Femur (tissue), 1 donor: Measurements from ENCODE around the gene INSC.
"Not testable (repeated sequence)": the region's sequence is repeated elsewhere in the genome, so short reads cannot be mapped to it uniquely, and the experiment has no call there.

Experiments
- DNase-seq: peaks from one replicate; pipeline ENCODE4 v3.0.0-alpha.2; 2017

INSC gene

DNA sequence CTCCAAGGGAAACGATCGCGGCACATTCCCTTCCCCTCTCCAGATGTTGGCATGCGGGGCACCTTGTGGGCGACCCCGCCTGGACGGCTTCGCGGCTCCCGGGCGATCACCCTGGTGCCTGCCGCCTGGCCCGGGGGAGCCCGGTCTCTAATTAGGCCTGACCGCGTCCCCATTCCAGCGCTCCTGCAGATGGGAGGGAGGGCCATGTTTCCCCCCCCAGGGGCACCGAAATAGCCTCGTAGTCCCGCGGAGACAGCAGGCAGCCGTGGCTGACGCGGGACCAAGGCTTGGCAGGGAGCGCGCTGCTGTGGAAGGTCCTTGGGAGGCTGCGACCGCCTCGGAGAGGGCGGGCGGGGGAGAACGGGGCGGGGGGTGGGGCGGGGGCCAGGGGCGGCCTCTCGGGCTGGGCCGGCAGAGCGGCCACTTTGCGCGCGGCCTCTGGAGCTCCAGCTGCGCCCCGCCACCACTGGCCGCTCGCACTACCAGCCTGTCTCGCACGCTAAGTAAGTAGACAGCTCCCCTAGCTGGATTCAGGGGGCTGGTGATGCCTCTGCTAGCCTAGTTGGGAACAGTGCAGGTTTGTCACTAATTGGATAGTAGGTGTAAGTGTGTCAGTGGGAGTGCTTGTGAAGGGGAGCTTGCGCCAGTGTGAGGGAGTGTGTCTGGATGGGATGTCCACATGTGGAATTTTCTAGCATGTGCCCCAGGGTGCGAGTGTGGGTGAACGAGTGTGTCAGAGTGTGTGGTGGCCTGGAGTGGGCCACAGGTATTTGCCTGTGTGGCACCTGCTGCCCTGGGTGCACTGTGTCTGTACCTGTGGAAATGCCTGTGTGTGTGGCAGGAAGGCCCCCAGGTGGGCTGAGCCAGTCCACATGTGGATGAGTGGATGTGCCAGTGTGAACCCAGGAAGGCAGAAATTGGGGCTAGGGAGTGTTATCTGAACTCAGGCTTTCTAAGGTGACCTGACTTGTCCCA is at the start of gene INSC:
Gene INSC (plus strand): TSS at position 423 of the 975 bp plus-strand sequence. CDS start 34,252 bp downstream, outside the sequence.
- peak; percentile 77 for DNase-seq

- not testable (repeated sequence) for DNase-seq
These were observed 45.0 kb upstream of the INSC start for GRCh38 chr11:15069751-15070150.

DNA sequence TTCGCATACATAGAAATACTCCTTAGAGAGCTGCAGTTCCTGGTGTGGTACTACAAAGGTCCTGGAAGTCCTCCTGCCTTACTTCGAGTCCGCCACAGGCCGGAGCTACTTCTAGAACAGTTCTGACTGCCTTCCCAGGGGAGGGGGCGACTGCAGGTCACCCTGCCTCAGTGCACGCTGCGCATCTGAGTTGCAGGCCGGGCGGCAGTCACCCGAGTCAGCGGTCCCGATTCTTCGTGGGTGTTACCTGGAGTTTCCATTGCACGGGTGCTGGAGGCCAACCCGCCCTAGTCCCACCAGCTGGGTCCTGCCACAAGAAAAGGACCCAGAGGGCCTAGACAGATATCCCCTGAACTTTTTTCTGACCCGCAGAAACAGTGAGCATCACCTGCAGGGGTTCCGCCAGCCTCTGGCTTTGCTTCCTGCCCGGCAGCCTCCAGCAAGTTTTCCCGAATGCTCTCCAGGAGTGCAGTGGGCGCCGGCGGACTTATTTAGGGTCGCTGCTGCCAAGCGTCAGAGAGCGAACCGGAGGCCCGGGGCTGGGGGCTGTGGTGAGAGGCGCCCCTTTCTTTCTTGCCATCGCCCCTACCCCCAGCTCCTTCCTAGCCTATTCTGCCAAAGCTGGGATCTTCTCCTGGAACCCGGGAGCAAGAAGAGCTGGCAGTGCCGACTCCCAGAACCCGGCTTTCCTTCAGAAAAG is 43.0 kb upstream of the INSC start:
- no peak for DNase-seq

- no peak for DNase-seq
These were observed 42.1 kb upstream of the INSC start for GRCh38 chr11:15072551-15073143.

DNA sequence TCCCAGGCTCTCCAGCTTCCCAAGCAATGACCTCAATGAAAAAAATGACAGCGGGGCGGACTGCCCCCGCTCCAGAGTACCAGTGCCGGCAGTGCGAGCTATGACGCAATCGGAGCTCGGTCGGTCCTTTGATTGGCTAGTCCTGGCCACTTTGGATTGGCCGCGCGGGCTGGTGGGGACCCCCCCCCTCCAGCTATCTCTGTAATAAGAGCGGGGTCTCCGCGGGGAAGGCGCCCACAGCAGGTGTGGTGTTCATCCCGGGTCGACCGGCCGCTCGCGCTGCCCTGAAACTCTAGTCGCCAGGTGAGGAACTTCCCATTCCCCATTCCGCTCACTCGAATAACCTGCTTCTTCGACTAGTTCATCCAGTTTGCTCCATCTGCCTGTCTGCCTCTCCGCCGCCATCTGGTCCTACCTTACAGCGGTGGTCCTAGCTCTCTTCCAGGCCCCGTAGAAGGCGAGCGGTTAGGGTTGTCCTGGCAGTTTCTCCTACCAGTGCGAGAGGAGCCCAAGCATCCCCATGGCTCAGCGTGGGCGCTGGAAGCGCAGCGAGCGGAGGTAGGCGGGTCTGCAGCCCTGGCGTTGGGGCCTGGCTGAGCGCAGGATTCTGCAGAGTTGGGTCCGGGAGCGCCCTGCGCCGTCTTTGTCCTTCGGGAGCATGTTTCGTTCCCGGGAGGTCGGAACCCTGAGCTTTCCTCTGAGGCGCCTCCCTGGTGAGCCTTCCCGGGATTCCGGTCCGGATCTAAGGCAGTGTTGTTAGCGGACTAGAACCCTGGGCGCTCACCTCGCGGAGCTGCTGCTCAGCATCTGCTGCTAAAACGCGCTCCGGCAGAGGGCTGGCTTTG is 41.1 kb upstream of the INSC start, which contains the start of gene CALCB:
Gene CALCB (plus strand): TSS at position 233 of the 845 bp plus-strand sequence. CDS start 1,126 bp downstream, outside the sequence.
- no peak for DNase-seq

- peak; percentile 87 for DNase-seq
These were observed 40.2 kb upstream of the INSC start for GRCh38 chr11:15074206-15075161.

DNA sequence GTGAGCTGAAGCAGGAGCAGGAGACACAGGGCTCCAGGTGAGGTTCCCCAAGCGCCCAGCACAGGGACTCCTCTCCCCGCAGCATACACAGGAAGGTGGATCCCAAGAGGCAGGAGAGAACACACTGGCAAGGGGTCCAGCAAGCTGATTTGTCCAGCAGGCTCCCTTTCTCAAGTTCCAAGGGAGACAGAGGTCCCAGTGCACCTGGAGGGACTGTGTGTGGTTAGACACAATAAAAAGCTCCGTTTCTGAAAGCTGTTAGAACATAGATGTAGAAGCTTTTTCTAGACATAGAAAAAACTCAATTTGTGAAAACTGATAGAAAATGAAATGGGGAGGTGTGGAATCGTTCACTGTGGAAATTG is 39.6 kb upstream of the INSC start:
- no peak for DNase-seq

DNA sequence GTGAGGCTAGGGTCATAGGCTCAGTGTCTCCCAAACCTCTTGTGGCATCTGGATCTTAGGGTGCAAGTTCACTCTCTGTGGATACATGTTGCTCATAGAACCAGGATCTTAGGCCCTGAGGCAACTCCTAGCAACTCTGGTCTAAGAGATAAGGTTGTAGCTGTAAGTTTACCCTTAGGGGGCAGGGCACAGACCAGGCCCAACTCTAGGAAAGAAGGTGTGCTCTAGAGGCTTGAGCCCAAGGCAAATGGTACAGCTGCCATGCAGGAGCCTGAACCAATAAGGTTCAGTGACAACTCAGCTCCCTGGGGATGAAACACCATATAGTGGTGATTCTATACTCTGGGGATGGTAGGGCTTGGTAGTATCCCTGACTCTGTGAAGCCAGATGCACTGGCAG is 23.5 kb upstream of the INSC start:
- no peak for DNase-seq

DNA sequence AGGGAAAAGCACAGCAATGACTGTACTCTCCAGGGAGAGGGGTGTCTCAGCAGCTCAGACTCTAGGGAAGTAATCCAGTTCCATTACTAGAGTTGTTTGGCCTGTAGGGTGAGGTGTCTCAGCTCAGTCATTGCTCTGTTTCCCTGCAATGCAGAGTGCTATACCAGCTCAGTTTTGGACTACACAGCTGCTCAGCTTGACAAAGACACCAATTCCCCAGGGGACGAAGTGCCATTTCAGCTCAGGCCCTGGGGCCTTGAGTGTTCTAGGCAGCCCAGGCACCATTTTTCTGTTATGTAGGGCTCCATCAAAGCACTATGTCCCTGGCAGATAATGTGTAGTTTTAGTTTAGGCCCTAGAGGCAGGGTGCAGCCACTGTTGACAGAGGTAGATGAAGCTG is 23.1 kb upstream of the INSC start:
- DNase-seq, result no peak

DNA sequence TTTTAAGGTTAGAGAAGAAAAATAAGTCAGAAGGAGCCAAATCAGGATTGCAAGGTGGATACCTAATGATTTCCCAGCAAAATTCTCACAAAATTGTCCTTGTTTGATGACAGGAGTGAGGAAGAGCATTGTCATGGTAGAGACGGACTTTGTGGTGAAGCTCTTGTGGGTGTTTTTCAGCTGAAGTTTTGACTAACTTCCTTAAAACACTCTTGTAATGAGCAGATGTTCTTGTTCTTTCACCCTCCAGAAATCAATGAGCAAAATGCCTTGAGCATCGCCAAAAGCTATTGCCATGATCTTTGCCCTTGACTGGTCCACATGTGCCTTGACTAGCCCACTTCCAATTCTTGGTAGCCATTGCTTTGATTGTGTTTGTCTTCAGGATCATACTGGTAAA is 21.3 kb upstream of the INSC start:
- DNase-seq, result no peak

GRCh38 chr11:15095736-15096228 is 18.9 kb upstream of the INSC start:
- DNase-seq, result no peak

- DNase-seq, result no peak
These were observed 17.3 kb upstream of the INSC start for GRCh38 chr11:15097411-15097810.

GRCh38 chr11:15099267-15099666 is 15.5 kb upstream of the INSC start:
- DNase-seq, result no peak

- peak; percentile 82 for DNase-seq
These were observed 13.5 kb upstream of the INSC start for GRCh38 chr11:15101072-15101709.

DNA sequence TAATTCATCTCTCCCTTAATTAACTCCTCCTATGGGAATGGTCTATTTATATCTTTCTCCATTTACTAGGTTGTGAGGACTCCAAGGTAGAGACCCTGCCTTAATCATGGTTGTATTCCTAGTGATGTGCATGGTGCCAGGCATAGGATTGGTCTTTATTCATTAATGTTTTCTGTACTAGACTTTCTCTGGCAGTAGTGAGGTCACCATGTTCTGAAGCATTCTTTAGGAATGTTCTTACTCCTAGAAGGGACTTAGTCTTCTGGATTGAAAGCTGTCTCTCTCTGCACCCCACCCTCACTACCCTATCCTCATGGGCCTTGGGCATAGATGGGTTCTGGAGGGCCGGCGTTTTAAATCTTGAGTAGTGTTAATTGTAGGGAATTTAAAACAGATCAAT is 10.6 kb upstream of the INSC start:
- DNase-seq, result no peak

- no peak for DNase-seq
These were observed 8.3 kb upstream of the INSC start for GRCh38 chr11:15106201-15106965.

DNA sequence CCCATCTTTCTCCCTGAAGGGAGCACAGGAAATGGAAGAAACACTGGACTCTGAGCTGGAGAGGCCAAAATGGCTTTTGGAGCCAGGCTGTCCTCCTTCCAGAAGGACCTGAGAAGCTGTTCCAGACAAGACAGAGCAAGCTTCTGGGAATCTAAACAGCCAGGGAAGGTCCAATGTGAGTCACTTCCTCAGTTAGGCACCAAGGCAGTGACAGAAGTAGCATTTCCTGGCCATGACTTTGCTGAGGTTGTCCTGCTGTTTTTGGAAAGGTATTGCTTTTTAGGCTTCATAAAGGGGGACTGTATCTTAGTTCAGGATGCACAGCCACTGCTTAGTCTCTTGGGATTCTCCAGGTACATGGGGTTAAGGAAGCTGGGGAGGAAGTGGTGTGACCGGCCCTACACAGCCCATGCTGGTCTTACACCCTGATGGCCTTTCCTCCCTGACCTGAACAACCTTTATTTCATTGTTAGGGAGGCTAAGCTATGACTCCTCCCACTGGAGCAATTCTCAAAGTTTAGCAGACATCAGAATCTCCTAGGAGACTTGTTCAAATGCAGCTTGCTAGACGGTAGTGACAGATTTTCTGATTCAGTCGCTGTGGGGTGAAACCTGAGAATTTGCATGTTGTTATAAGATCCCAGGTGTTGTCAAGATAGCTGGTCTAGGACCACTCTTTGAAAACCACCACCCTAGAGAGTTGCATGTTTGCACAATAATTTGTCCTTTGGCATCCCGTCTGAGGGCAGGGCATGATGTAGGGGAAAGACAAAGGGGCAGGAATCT is 6.8 kb upstream of the INSC start:
- no peak for DNase-seq

DNA sequence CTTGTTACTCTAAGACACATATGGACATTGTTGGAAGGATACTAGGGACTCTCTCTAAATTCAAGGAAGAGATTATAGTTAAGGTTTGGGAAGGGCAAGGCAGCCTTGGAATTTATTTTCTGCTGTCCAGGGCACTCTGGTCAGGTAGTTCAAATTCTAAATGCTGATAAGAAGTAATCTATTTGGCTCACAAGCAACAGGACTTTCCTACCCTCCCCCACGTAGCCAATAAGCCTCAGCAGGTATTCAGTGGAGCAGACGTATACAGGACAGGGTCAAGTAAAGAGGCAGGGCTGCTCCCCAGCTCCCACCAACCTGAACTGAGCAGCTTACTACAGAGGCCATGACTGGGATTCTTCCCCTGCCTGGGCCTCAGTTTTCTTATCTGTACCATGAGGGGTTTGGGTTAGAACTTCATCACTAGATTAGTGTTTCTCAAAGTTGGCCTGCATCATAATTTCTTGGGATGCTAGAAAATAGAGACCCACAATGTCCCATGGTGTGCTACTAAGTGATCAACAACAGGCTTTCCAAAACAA is 6.1 kb upstream of the INSC start:
- no peak for DNase-seq

GRCh38 chr11:15109602-15110001 is 5.1 kb upstream of the INSC start:
- no peak for DNase-seq
